GM19467 (cell line): ENCODE results near the gene TNFRSF14.

Experiments used
- ATAC-seq: cut with Tn5 transposase; IDR thresholded peaks from one replicate; pipeline ENCODE4 v1.9.1; 2021; ENCODE audit warnings: mild to moderate bottlenecking, moderate library complexity; ENCODE audit not compliant: unreplicated experiment

Gene TNFRSF14

DNA sequence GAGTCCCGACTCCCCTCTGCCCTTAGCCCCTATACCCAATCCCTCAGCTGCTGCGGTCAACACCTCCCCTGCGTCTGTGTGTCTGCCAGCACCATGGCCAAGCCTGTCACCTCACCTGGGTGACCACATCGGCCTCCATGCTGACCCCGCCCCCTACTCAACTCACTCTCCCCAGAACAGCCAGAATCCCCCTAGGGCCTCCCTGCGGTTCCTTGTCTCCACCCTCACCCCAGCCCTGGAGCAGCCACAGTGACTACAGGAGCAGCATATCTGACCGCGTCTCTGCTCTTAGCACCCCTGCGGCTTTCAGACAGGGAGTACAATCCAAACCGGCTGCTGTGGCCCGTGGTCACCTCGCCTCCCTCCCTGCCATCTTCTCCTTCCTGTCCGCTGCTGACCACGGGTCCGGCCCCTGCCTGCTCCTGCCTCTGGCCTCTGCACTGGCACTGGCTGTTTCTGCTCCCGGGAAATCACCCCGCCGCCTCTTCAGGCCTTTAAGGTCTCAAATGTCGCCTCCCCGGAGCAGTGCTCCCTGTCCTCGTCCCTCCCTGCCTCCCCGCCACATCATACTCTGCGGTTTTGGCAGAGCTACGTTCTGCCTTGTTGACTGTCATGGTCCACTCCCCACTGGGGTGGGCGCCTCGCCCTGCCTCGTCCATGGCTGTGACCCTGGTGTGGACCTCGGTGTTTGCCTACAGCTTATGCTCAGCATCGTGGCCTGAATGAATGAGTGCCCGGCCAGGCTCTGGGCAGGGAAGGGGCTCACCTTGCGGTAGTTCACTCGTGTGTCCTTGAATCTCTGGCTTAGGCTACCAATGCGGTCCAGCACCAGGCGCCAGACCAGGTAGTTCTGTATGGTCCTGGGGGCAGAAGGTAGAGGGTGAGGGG lies 41.5 kb downstream of the TNFRSF14 start:
- no peak for ATAC-seq

- ATAC-seq, result no peak
These were observed 42.3 kb downstream of the TNFRSF14 start for GRCh38 chr1:2598329-2598931.

DNA sequence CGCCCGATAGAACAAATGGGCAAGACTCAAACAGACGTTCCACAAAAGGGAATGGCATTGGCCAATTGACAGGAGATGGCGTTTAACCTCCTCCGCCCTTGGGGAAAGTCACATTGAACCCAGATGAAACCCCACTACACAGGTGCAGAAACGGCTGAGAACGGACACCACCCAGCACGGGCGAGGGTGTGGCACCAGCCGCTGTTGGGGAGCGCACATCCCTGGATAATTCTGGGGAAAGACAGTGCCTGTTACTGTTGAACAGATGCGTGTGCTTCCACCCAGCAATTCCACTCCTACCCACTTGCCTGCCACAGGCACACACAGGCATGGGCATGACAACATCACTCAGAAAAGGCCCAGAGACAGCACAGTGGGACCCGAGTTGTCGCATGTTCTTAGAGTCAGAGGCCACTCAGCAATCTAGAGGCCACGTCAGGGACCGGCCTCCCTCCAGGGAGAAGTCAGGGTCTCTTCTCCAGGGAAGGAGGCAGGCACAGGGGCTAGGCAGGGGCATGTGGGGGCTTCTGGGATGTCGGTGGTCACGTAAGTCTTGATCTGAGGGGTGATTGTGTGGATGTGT lies 45.6 kb downstream of the TNFRSF14 start:
- no peak for ATAC-seq

GRCh38 chr1:2602311-2602835 lies 46.2 kb downstream of the TNFRSF14 start:
- no peak for ATAC-seq

GRCh38 chr1:2602866-2603520 lies 46.8 kb downstream of the TNFRSF14 start:
- no peak for ATAC-seq

DNA sequence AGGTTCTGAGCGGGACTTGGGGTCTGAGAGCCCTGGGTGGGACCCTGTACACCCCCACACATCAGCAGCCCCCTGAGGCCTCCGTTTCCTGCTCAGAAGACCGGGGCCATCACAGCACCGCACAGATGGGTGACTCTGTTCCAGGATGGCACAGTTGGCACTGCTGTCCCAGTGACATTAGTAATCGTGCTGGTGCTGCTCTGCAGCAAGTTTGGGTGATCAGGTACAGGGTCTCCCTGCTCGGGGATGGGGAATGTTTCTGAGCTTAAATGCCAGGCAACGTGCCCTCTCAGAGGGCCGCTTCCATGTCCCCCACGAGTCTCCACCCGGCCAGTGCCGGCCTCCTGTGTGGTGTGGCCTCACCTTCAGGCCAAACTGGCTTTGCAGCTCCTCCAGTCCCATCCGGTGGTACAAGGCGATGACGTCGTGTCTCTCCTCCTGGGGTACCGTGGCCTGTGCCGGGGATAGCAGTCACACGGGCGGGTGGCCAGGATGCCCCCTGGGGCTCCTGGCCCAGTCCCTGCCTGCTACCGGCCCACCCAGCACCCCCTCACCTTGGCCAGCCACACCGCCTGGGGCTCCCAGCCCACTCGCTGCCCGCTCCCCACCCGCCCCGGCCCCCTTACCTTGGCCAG lies 47.5 kb downstream of the TNFRSF14 start:
- no peak for ATAC-seq

- ATAC-seq, result no peak
These were observed 48.1 kb downstream of the TNFRSF14 start for GRCh38 chr1:2604156-2604843.

DNA sequence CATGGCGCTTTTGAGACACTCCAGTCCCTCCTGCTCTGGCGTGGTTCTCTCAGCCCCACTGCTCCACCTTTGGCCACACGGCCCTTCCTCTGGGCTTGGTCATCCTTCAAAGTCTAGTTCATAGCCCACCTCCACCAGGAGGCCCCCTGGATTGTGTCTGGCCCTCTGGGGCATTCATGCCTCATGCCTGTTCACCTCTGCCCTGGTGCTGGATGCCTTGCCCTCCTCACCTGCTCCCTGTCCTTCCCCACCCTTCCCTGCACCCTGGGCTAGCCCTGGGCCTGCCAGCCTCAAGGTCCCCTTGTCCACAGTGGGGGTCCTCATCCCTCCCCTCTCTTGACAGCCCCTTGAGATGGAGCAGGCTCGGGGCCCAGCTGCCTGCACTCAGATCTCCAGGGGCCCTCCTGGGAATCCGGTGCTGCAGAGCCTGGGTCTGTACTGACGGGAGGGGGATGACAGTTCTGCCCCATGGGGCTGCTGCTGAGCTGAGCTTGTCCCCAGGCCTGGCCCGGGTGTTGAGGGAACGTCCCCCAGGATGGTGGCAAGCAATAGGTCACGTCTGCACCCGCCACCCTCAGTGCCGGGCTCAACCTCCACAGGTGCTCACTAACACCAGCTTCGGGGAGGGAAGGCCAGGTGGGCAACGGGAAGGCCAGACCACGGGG lies 48.8 kb downstream of the TNFRSF14 start:
- ATAC-seq, result no peak

GRCh38 chr1:2605509-2606395 lies 49.6 kb downstream of the TNFRSF14 start:
- no peak for ATAC-seq

- no peak for ATAC-seq
These were observed 50.3 kb downstream of the TNFRSF14 start for GRCh38 chr1:2606396-2606880.

GRCh38 chr1:2606881-2607621 lies 50.9 kb downstream of the TNFRSF14 start:
- ATAC-seq, result no peak

DNA sequence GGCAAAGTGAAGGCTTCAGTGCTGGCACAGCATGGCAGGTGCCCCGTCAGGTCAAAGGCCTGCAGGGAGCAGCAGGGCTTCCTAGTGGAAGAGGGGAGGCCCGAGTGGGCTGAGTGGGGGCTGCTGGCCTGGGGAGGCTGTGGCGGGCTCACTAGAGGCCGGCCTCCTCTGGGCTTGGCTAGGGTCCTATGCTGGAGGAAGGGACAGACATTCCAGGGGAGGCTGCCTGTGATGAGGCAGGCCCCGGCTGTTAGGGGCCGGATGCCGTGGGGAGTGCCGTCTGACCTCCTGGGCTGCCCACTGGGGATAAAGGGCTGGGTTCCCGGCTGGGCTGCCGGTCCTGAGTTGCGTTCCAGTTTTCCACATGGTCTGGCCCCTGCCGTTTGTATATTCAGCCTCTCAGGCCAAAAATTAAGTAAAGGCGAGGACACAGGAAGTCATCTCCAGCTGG lies 51.5 kb downstream of the TNFRSF14 start:
- no peak for ATAC-seq

- no peak for ATAC-seq
These were observed 53.3 kb downstream of the TNFRSF14 start for GRCh38 chr1:2609319-2610035.

GRCh38 chr1:2610036-2610959 lies 54.1 kb downstream of the TNFRSF14 start:
- no peak for ATAC-seq

- ATAC-seq, result no peak
These were observed 54.9 kb downstream of the TNFRSF14 start for GRCh38 chr1:2611031-2611501.
